HG03521 (cell line): ENCODE data around the gene DENND6B.

ENCODE experiments used
- ATAC-seq: cut with Tn5 transposase; IDR thresholded peaks from one replicate; pipeline ENCODE4 v1.9.1; 2021; ENCODE audit warnings: mild to moderate bottlenecking, moderate library complexity; ENCODE audit not compliant: unreplicated experiment

Gene DENND6B

GRCh38 chr22:50305393-50305922 lies 21.4 kb downstream of the DENND6B start:
- no peak for ATAC-seq

- no peak for ATAC-seq
These were observed 22.1 kb downstream of the DENND6B start for GRCh38 chr22:50304528-50305392.

GRCh38 chr22:50303848-50304527 lies 22.8 kb downstream of the DENND6B start:
- ATAC-seq, result no peak

GRCh38 chr22:50303515-50303847 lies 23.3 kb downstream of the DENND6B start:
- ATAC-seq, result no peak

GRCh38 chr22:50302564-50302963 lies 24.2 kb downstream of the DENND6B start:
- no peak for ATAC-seq

GRCh38 chr22:50302041-50302541 lies 24.7 kb downstream of the DENND6B start:
- no peak for ATAC-seq

- ATAC-seq, result no peak
These were observed 25.2 kb downstream of the DENND6B start for GRCh38 chr22:50301581-50301991.

GRCh38 chr22:50300620-50301257 lies 26.1 kb downstream of the DENND6B start:
- ATAC-seq, result no peak

- ATAC-seq, result no peak
These were observed 26.8 kb downstream of the DENND6B start for GRCh38 chr22:50299785-50300619.

GRCh38 chr22:50298937-50299784 lies 27.7 kb downstream of the DENND6B start:
- no peak for ATAC-seq

- ATAC-seq, result no peak
These were observed 28.6 kb downstream of the DENND6B start for GRCh38 chr22:50298266-50298637.

- ATAC-seq, result no peak
These were observed 29.1 kb downstream of the DENND6B start for GRCh38 chr22:50297510-50298265.

- ATAC-seq, result no peak
These were observed 29.9 kb downstream of the DENND6B start for GRCh38 chr22:50296658-50297490.

GRCh38 chr22:50294319-50294656 lies 32.5 kb downstream of the DENND6B start:
- no peak for ATAC-seq

- no peak for ATAC-seq
These were observed 33.1 kb downstream of the DENND6B start for GRCh38 chr22:50293441-50294318.

- ATAC-seq, result no peak
These were observed 34.0 kb downstream of the DENND6B start for GRCh38 chr22:50292643-50293440.
